OCI-LY1 (cell line): ENCODE measurements around the gene ZBTB48.

Experiments
- H2AFZ ChIP-seq: fragments of 200-600 bp; sonication (generic), shearing (Covaris generic); 2 replicates; pipeline ENCODE4 v1.6.0; 2014; ENCODE audit warnings: antibody characterized with exemption, mild to moderate bottlenecking, low read length
- H3F3A ChIP-seq: fragments of 200-600 bp; sonication (generic), shearing (Covaris generic); 2 replicates; pipeline ENCODE4 v1.6.0; 2014; ENCODE audit warnings: mild to moderate bottlenecking, antibody characterized with exemption, low read length, moderate library complexity; ENCODE audit not compliant: insufficient read depth
- H3K27ac ChIP-seq: fragments of 200-600 bp; sonication (generic); 2 replicates; pipeline ENCODE4 v1.5.1; 2014; ENCODE audit warnings: low read length, mixed run types, mild to moderate bottlenecking, low read depth; ENCODE audit not compliant: poor library complexity, severe bottlenecking
- H3K27me3 ChIP-seq: fragments of 200-600 bp; sonication (generic); 2 replicates; pipeline ENCODE4 v1.6.0; 2014; ENCODE audit warnings: antibody characterized with exemption, mild to moderate bottlenecking, low read length, moderate library complexity; ENCODE audit not compliant: insufficient read depth
- H3K36me3 ChIP-seq: fragments of 200-600 bp; sonication (generic); 2 replicates; pipeline ENCODE4 v1.6.1; 2014; ENCODE audit warnings: mild to moderate bottlenecking, antibody characterized with exemption, low read length, moderate library complexity, mixed read lengths; ENCODE audit not compliant: insufficient read depth
- H3K4me1 ChIP-seq: fragments of 200-600 bp; sonication (generic); 2 replicates; pipeline ENCODE4 v1.5.1; 2014; ENCODE audit warnings: mild to moderate bottlenecking, low read length, moderate library complexity; ENCODE audit not compliant: insufficient read depth, severe bottlenecking
- H3K4me2 ChIP-seq: fragments of 200-600 bp; sonication (generic), shearing (Covaris generic); 2 replicates; pipeline ENCODE4 v1.6.1; 2014; ENCODE audit warnings: low read length
- H3K4me3 ChIP-seq: fragments of 200-600 bp; sonication (generic); 2 replicates; pipeline ENCODE4 v1.5.1; 2014; ENCODE audit warnings: low read length, low read depth, mild to moderate bottlenecking, mixed read lengths; ENCODE audit not compliant: poor library complexity, severe bottlenecking
- H3K79me2 ChIP-seq: fragments of 200-600 bp; shearing (Covaris generic); 2 replicates; pipeline ENCODE4 v1.6.1; 2016; ENCODE audit warnings: mixed run types, low read length, mixed read lengths; ENCODE audit not compliant: insufficient read depth
- H3K9ac ChIP-seq: fragments of 200-600 bp; sonication (generic), shearing (Covaris generic); 2 replicates; pipeline ENCODE4 v1.6.1; 2014; ENCODE audit warnings: mild to moderate bottlenecking, low read length, mixed read lengths
- H3K9me2 ChIP-seq: fragments of 200-600 bp; sonication (generic), shearing (Covaris generic); 2 replicates; pipeline ENCODE4 v1.6.1; 2014; ENCODE audit warnings: low read depth, mild to moderate bottlenecking, low read length, mixed read lengths
- H3K9me3 ChIP-seq: fragments of 200-600 bp; shearing (Covaris generic); 2 replicates; pipeline ENCODE4 v1.6.1; 2014; ENCODE audit warnings: low read length, mixed read lengths
- H4K20me1 ChIP-seq: fragments of 200-600 bp; sonication (generic), shearing (Covaris generic); 2 replicates; pipeline ENCODE4 v1.6.0; 2016; ENCODE audit warnings: mild to moderate bottlenecking, low read length; ENCODE audit not compliant: insufficient read depth
- EZH2 ChIP-seq: fragments of 200-600 bp; sonication (generic), shearing (Covaris generic); IDR thresholded peaks from 2 replicates; pipeline ENCODE4 v1.8.0; 2017; ENCODE audit warnings: borderline replicate concordance, mixed run types, mild to moderate bottlenecking, antibody characterized with exemption, low read length, moderate library complexity, mixed read lengths
- TF ChIP-seq, protein P1 (sequence below): fragments of 200-600 bp; sonication (generic), shearing (Covaris generic); IDR thresholded peaks from 2 replicates; pipeline ENCODE4 v1.5.1; 2017; ENCODE audit warnings: mild to moderate bottlenecking, antibody characterized with exemption, low read length, moderate library complexity, mixed read lengths

The ZBTB48 gene

DNA sequence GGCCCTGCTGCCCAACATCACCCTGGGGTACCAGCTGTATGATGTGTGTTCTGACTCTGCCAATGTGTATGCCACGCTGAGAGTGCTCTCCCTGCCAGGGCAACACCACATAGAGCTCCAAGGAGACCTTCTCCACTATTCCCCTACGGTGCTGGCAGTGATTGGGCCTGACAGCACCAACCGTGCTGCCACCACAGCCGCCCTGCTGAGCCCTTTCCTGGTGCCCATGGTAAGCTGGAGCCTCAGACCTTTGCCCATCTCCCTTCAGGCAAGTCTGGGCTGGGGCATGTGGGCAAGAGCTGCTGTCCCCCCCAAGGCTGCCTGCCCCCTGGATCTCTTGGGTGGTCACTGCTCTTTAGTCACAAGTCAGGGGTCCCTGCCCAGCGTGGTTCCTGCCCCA lies 8.8 kb upstream of the ZBTB48 start:
- peak overlapping the region; percentile 85 for H3K27ac ChIP-seq
- H4K20me1 ChIP-seq: no peaks in the 10 kb centered on the region
- no peaks in the 10 kb centered on the region for H3K79me2 ChIP-seq
- H2AFZ ChIP-seq: no peak overlapping the region
- peaks cover 35% of the 10 kb centered on the region for H3K4me1 ChIP-seq
- no peaks in the 10 kb centered on the region for H3K27me3 ChIP-seq
- H3K36me3 ChIP-seq: peaks cover 11% of the 10 kb centered on the region
- H3K9ac ChIP-seq: no peak overlapping the region
- no peak overlapping the region for H3K4me2 ChIP-seq
- peaks cover 12% of the 10 kb centered on the region for H3K9me3 ChIP-seq
- no peaks in the 10 kb centered on the region for H3K9me2 ChIP-seq
- no peaks in the 10 kb centered on the region for H3F3A ChIP-seq
- H3K4me3 ChIP-seq: no peak overlapping the region
- TF ChIP-seq EZH2: no peak
- TF ChIP-seq, protein P1, sequence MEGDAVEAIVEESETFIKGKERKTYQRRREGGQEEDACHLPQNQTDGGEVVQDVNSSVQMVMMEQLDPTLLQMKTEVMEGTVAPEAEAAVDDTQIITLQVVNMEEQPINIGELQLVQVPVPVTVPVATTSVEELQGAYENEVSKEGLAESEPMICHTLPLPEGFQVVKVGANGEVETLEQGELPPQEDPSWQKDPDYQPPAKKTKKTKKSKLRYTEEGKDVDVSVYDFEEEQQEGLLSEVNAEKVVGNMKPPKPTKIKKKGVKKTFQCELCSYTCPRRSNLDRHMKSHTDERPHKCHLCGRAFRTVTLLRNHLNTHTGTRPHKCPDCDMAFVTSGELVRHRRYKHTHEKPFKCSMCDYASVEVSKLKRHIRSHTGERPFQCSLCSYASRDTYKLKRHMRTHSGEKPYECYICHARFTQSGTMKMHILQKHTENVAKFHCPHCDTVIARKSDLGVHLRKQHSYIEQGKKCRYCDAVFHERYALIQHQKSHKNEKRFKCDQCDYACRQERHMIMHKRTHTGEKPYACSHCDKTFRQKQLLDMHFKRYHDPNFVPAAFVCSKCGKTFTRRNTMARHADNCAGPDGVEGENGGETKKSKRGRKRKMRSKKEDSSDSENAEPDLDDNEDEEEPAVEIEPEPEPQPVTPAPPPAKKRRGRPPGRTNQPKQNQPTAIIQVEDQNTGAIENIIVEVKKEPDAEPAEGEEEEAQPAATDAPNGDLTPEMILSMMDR: no peak

- Histone ChIP-seq H3K79me2 (no peaks in the 10 kb centered on the region), H3K9me2 (no peaks in the 10 kb centered on the region), H2AFZ (no peak overlapping the region), H3K27me3 (no peaks in the 10 kb centered on the region), H3F3A (no peaks in the 10 kb centered on the region), H3K4me3 (no peak overlapping the region), H3K9ac (no peak overlapping the region; the same call in 1 of the 2 replicates), H3K9me3 (peaks cover 12% of the 10 kb centered on the region), H4K20me1 (no peaks in the 10 kb centered on the region), H3K4me2 (no peak overlapping the region), H3K27ac (peak overlapping the region; percentile 28), H3K4me1 (peaks cover 43% of the 10 kb centered on the region), H3K36me3 (peaks cover 11% of the 10 kb centered on the region)
- TF ChIP-seq, protein P1: no peak
- no peak for TF ChIP-seq EZH2
Measured at GRCh38 chr1:6572653-6573383, 7.0 kb upstream of the ZBTB48 start.

GRCh38 chr1:6574025-6574620 lies 5.7 kb upstream of the ZBTB48 start:
- Histone ChIP-seq H3K4me2 (no peak overlapping the region), H3K79me2 (no peaks in the 10 kb centered on the region), H3K36me3 (peaks cover 11% of the 10 kb centered on the region), H3F3A (no peaks in the 10 kb centered on the region), H3K4me1 (peaks cover 49% of the 10 kb centered on the region), H3K9me2 (no peaks in the 10 kb centered on the region), H3K9me3 (peaks cover 10% of the 10 kb centered on the region), H3K27ac (no peak overlapping the region), H3K4me3 (no peak overlapping the region), H2AFZ (no peak overlapping the region), H3K9ac (no peak overlapping the region), H4K20me1 (no peaks in the 10 kb centered on the region), H3K27me3 (no peaks in the 10 kb centered on the region)
- TF ChIP-seq, protein P1: no peak
- no peak for TF ChIP-seq EZH2
